ENCODE measurements around the gene CTAGE6.
"Not testable (repeated sequence)": the region's sequence is repeated elsewhere in the genome, so short reads cannot be mapped to it uniquely, and the experiment has no call there.

GRCh38 chr7:143797896-143798290 is 40.4 kb upstream of the CTAGE6 start:
- not testable (repeated sequence) for TF ChIP-seq CTCF, POLR2A, EP300 (IDR thresholded peaks at IDR 0.05)

Data from ovary (tissue), 3 donors.